GM19455 (cell line): ENCODE measurements around the gene ARFRP1.

ENCODE experiments used
- ATAC-seq: cut with Tn5 transposase; IDR thresholded peaks from one replicate; pipeline ENCODE4 v1.9.1; 2021; ENCODE audit not compliant: unreplicated experiment

ARFRP1 gene

GRCh38 chr20:63702036-63702665 lies 5.6 kb downstream of the ARFRP1 start:
- no peak for ATAC-seq

DNA sequence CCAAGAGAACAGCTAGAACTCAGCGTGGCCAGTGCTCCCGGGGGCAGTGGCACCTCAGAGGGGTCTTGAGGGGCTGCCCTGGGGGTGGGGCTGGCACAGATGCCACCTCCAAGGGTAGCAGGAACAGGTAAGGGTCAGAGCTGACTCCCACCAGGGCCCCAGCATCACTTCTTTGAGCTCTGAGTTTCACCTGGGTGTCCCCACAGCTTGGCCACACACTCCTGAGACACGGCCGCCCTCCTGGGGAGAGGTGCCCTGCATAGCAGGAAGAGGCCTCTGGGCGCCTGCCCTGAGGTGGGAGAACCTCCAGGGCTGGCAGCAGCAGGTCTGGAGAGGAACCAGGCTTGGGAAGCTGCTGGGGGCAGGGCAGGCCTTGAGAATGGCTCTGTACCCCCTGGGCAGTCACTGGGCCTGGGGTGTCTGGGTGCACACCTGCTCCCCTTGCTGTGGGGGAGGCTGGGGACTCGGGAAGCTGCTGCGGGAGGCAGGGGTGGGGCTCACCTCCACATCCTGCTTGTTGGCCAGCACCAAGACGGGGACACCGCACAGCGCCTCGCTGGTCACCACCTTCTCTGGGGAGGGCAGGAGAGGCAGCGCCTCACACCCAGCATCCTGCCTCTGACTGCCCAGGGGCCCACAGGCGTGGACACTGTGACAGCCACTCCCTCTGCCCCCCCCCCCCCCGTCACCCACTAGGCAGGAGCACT lies 6.3 kb downstream of the ARFRP1 start:
- ATAC-seq: no peak

- ATAC-seq: no peak
Measured at GRCh38 chr20:63701051-63701328, 6.8 kb downstream of the ARFRP1 start.

- no peak for ATAC-seq
Measured at GRCh38 chr20:63700199-63701050, 7.4 kb downstream of the ARFRP1 start.

GRCh38 chr20:63699466-63700198 lies 8.1 kb downstream of the ARFRP1 start:
- ATAC-seq: no peak

- ATAC-seq: no peak
Measured at GRCh38 chr20:63698739-63699465, 8.9 kb downstream of the ARFRP1 start.

DNA sequence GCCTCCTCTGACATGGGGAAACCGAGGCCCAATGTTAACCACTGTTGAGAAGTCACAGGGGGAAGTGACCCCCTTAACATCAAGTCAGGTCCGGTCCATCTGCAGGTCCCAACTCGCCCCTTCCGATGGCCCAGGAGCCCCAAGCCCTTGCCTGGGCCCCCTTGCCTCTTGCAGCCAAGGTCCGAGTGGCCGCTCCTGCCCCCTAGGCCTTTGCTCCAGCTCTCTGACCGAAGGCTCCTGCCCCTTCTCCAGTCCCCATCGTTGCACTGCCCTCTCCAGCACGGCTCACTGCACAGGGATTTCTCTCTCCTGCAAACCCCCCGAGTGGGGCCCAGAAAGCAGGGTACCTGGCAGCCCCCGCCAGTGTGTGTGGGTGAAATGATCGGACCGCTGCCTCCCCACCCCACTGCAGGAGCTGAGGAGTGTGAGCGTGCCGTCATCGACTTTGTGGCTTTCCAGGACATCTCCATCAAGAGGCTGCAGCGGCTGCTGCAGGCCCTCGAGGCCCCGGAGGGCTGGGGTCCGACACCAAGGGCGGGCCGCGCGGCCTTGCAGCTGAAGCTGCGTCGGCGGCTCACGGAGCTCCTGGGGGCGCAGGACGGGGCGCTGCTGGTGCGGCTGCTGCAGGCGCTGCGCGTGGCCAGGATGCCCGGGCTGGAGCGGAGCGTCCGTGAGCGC lies 9.8 kb downstream of the ARFRP1 start:
- ATAC-seq: no peak

- ATAC-seq: no peak
Measured at GRCh38 chr20:63697357-63697867, 10.4 kb downstream of the ARFRP1 start.

- no peak for ATAC-seq
Measured at GRCh38 chr20:63696628-63697356, 11.0 kb downstream of the ARFRP1 start, which contains the start of gene TNFRSF6B. TSS of gene TNFRSF6B (plus strand) at chr20:63696652. CDS start at chr20:63696768, 116 bp downstream.

DNA sequence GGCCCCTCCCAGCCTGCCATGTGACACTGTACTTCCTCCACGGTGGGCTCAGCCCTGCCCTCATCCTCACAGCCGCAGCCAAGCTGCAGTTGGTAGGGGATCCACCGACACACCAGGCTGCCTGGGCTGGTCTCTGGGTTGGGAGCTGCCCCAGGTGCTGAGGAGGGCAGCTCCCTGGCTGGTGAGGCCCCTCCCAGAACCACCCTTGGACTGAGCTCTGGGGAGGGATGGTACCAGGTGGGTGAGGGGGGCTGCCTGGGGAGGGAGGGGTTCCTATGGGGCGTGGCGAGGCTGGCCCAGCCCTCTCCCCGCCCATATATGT lies 11.5 kb downstream of the ARFRP1 start:
- ATAC-seq: no peak

DNA sequence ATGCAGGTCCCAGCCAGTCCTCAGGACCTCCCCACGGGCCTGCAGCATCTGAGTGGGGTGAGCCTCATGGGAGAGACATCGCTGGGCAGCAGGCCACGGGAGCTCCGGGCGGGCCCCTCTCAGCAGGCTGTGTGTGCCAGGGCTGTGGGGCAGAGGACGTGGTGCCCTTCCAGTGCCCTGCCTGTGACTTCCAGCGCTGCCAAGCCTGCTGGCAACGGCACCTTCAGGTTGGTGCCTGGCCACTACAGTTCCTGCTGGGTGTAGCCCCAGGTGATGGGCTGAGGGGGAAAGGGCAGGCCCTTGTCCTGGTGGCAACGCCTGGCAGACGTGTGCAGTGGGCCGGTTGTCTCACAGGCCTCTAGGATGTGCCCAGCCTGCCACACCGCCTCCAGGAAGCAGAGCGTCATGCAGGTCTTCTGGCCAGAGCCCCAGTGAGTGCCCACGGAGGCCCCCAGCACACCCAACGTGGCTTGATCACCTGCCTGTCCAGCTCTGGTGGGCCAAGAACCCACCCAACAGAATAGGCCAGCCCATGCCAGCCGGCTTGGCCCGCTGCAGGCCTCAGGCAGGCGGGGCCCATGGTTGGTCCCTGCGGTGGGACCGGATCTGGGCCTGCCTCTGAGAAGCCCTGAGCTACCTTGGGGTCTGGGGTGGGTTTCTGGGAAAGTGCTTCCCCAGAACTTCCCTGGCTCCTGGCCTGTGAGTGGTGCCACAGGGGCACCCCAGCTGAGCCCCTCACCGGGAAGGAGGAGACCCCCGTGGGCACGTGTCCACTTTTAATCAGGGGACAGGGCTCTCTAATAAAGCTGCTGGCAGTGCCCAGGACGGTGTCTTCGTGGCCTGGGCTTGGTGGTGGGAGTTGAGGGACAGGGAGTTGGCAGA lies 12.1 kb downstream of the ARFRP1 start:
- no peak for ATAC-seq

DNA sequence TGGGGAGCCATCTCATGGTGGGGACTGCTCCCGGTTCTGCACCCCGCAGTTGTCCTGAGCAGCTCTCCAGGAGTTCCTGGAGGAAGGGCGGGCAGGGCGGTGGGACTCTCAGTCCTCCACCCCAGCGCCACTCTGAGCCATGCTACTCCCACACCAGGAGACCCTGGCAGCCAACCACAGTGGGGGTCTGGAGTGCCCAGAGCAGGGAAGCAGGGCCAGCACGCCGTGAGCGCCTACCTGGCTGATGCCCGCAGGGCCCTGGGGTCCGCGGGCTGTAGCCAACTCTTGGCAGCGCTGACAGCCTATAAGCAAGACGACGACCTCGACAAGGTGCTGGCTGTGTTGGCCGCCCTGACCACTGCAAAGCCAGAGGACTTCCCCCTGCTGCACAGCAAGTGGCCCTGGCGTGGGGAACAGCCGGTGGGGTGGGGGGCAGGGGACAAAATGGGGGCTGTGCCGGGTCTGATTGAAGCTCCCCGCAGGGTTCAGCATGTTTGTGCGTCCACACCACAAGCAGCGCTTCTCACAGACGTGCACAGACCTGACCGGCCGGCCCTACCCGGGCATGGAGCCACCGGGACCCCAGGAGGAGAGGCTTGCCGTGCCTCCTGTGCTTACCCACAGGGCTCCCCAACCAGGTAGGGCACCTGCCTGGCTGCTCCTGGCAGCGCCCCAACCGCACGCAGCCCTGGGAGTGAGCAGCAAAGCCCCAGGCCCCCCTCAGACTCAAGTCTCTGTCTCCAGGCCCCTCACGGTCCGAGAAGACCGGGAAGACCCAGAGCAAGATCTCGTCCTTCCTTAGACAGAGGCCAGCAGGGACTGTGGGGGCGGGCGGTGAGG lies 13.0 kb downstream of the ARFRP1 start:
- ATAC-seq: no peak

GRCh38 chr20:63693733-63694583 lies 13.8 kb downstream of the ARFRP1 start:
- no peak for ATAC-seq

DNA sequence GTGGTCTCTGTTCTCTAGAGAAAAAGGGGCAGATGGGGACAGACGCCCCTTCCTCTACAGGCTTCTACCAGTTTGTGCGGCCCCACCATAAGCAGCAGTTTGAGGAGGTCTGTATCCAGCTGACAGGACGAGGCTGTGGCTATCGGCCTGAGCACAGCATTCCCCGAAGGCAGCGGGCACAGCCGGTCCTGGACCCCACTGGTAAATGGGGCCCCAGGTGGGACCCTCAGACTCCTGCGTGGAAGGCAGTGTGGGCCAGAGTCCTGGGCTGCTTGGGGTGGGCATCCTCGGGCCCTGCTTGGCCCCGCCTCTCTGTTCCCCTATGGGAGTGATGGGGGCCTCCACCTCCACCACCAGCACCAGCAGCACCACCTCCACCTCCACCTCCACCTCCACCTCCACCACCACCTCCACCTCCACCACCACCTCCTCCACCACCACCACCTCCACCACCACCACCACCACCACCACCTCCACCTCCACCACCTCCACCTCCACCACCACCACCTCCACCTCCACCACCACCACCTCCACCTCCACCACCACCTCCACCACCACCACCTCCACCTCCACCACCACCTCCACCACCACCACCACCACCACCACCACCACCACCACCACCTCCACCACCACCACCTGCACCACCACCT lies 14.6 kb downstream of the ARFRP1 start:
- no peak for ATAC-seq

- no peak for ATAC-seq
Measured at GRCh38 chr20:63692436-63693082, 15.2 kb downstream of the ARFRP1 start.
